Kidney epithelial cell (primary cell): ENCODE data around the gene LAYN. TPM values are rescaled to one million over a fixed set of nuclear protein-coding genes. Genes with fewer than 3 reads are reported as not detected.

Source experiments
- DNase-seq: peaks from one replicate; pipeline ENCODE4 v3.0.0-alpha.2; 2010; ENCODE audit warnings: low read depth
- H3K27me3 ChIP-seq: 2 replicates; pipeline ENCODE4 v1.6.0; 2011; ENCODE audit warnings: low read length; ENCODE audit not compliant: control insufficient read depth, insufficient read depth
- H3K36me3 ChIP-seq: 2 replicates; pipeline ENCODE4 v1.5.1; 2011; ENCODE audit warnings: low read length; ENCODE audit not compliant: control insufficient read depth, insufficient read depth
- H3K4me3 ChIP-seq: 2 replicates; pipeline ENCODE4 v1.5.1; 2011; ENCODE audit warnings: low read depth, mild to moderate bottlenecking, control low read depth, low read length
- total RNA-seq: library from RNA; depleted of rRNA; stranded (reverse); fragments of >200 nt; gene quantifications from 2 replicates; pipeline ENCODE4 v1.2.3, GENCODE V29; 2015
- TF ChIP-seq, protein P1 (sequence below): IDR thresholded peaks from 2 replicates; pipeline ENCODE4 v1.5.1; 2011; ENCODE audit warnings: mild to moderate bottlenecking, moderate library complexity, low read length, control low read depth, inconsistent platforms; ENCODE audit not compliant: insufficient read depth, poor library complexity, severe bottlenecking

LAYN gene
- total RNA-seq, 1 donor from 2014 or later: 29.1 TPM

DNA sequence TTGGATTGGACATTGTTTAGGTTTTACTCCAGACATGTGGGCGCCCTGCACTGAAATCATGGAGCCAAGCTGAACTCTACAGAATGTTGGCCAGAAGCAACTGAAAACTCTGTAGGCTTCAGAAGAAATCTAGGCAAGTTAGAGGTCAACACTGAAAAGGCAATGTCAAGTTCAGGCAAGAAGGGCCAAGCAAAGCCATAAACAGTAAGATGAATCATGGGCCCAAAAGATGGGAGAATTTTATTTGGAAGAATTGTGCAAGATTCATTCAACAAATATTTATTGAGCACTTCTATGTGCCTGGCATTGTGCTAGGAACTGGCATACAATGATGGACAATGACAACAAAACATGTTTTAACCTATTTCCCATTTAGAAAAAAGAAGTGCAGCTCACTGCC is 15.1 kb upstream of the LAYN start:
- Histone ChIP-seq H3K4me3 (no peak overlapping the region), H3K27me3 (no peaks in the 10 kb centered on the region), H3K36me3 (no peaks in the 10 kb centered on the region)
- TF ChIP-seq, protein P1, sequence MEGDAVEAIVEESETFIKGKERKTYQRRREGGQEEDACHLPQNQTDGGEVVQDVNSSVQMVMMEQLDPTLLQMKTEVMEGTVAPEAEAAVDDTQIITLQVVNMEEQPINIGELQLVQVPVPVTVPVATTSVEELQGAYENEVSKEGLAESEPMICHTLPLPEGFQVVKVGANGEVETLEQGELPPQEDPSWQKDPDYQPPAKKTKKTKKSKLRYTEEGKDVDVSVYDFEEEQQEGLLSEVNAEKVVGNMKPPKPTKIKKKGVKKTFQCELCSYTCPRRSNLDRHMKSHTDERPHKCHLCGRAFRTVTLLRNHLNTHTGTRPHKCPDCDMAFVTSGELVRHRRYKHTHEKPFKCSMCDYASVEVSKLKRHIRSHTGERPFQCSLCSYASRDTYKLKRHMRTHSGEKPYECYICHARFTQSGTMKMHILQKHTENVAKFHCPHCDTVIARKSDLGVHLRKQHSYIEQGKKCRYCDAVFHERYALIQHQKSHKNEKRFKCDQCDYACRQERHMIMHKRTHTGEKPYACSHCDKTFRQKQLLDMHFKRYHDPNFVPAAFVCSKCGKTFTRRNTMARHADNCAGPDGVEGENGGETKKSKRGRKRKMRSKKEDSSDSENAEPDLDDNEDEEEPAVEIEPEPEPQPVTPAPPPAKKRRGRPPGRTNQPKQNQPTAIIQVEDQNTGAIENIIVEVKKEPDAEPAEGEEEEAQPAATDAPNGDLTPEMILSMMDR: no peak
- DNase-seq: no peak

DNA sequence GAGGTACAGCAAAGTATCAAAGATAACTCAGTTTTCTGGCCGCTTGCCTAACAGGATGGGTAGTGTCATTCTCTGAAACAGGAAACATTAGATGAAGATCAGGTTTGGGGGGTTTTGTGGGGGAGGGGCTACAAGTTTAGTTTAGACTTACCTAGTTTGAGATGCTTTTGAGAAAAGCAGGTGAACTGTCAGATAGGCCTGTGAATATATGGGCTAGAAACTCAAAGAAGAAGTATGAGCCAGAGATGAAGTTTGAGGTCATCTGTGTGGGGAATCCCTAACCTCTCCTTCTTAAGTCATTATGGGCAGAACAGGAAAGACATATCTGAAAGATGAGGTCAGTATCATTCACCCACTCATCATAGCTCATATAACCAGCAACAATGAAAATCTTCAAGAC is 14.0 kb upstream of the LAYN start:
- DNase-seq: peak; percentile 50
- no peak overlapping the region for H3K4me3 ChIP-seq
- H3K27me3 ChIP-seq: no peaks in the 10 kb centered on the region
- TF ChIP-seq, protein P1: no peak
- H3K36me3 ChIP-seq: no peaks in the 10 kb centered on the region

DNA sequence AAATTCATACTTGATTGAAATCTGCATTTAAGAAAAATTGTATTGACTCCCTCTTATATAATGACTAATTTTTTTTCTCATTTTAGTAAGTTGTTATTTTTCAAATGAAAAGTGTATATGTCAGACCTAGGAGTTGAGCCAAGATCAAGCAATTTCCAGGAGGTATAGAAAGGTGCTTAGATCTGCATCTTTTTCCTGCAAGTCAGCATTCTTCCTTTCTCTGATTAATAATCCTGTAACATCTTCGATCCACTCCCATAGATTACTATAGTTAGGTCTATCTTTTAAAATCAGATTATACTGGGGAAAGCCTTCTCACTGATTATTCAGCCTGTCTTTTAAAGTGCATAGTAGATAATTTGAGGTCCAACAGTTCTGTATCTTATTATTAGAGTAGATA is 13.2 kb upstream of the LAYN start:
- DNase-seq: no peak
- H3K4me3 ChIP-seq: no peak overlapping the region
- TF ChIP-seq, protein P1: no peak
- no peaks in the 10 kb centered on the region for H3K36me3 ChIP-seq
- H3K27me3 ChIP-seq: no peaks in the 10 kb centered on the region

DNA sequence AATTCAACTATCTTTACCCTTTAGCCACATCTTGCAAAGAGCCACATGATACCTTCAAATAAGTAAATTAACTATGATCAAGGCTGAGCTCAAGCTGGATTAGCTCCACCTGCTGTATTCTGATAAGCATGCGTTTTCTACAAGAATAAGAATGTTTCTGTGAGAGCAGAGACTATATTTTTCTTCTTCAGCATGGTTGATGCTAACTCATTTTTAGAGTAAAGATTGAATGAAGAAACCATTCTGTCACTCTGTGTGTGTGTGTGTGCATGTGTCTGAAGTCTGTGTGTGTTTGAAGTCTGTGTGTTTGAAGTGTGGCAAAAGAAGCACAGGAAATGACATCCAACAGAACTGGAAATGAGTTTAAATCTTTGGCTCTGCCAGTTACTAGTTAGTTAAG is 12.0 kb upstream of the LAYN start:
- Histone ChIP-seq H3K27me3 (no peaks in the 10 kb centered on the region), H3K36me3 (no peaks in the 10 kb centered on the region), H3K4me3 (no peak overlapping the region)
- no peak for DNase-seq
- TF ChIP-seq, protein P1: peak; percentile 21

DNA sequence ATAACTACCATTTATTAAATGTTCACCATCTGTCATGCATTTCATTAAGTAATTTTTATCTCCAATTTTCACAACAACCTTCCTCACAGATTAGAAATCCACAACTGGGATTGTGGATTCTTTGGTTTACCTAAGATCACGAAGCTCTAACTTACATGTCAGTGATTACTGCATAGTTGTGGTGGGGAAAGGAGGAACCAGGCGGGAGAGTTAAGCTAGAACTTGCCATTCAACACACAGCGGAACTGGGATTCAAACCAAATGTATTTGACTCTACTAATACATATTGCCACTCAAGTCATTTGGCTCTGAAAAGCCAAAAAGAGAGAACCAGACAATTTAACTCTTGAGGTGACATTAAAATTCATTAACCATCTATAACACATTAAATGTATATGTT is 10.4 kb upstream of the LAYN start:
- no peak for DNase-seq
- TF ChIP-seq, protein P1: no peak
- Histone ChIP-seq H3K36me3 (no peaks in the 10 kb centered on the region), H3K27me3 (no peaks in the 10 kb centered on the region), H3K4me3 (no peak overlapping the region)

DNA sequence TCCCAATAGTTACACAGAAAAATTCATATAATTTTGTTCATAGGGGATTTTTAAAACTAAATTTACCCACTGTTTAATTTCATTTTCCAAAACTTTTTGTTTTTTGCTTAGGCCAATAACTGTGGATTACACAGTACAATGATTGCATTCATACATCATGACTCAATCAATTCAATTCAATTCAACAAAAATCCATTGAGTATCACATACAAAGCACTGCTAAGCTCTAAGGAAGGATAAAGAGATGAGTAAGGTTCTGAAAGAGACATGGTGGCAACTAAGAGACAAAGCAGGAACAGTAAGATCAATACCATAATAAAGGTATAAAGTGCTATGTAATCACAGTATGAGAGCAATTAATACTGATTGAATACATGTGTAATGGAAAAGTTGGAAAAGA is 9.4 kb upstream of the LAYN start:
- Histone ChIP-seq H3K27me3 (no peaks in the 10 kb centered on the region), H3K4me3 (no peak overlapping the region), H3K36me3 (no peaks in the 10 kb centered on the region)
- DNase-seq: no peak
- TF ChIP-seq, protein P1: no peak
